ENCODE measurements around the gene RBFOX2.

- TF ChIP-seq CTCF (IDR thresholded peaks at IDR 0.05) (no peak), POLR2AphosphoS5 (IDR thresholded peaks at IDR 0.05; ENCODE audit: low read depth, low read length) (no peak), REST (IDR thresholded peaks at IDR 0.05; ENCODE audit: insufficient read depth in 1 of 2, low read depth in 2 of 2, low read length in 1 of 2) (no peak)
Measured at GRCh38 chr22:35839841-35840301, 188.8 kb downstream of the RBFOX2 start.

Measured in Panc1 (cell line).